Upper lobe of right lung (tissue), 1 donor: ENCODE measurements around the gene GPR173. TPM values are rescaled to one million over a fixed set of nuclear protein-coding genes. Genes with fewer than 3 reads are reported as not detected.

ENCODE experiments used
- ATAC-seq: fragments of 200-7000 bp; cut with Tn5 transposase; one replicate; pipeline ENCODE4 v1.9.1; 2020; ENCODE audit warnings: mild to moderate bottlenecking, moderate library complexity
- DNase-seq: peaks from one replicate; pipeline ENCODE4 v3.0.0-alpha.2; 2020
- H3K27ac ChIP-seq: fragments of 200-600 bp; one replicate; pipeline ENCODE4 v1.8.0; 2022
- H3K27me3 ChIP-seq: fragments of 200-600 bp; one replicate; pipeline ENCODE4 v1.8.0; 2022; ENCODE audit warnings: mild to moderate bottlenecking
- H3K36me3 ChIP-seq: fragments of 200-600 bp; one replicate; pipeline ENCODE4 v1.8.0; 2022
- H3K4me1 ChIP-seq: fragments of 200-600 bp; one replicate; pipeline ENCODE4 v1.8.0; 2022
- H3K4me3 ChIP-seq: fragments of 200-600 bp; one replicate; pipeline ENCODE4 v1.8.0; 2022; ENCODE audit warnings: mild to moderate bottlenecking
- H3K9me3 ChIP-seq: fragments of 200-600 bp; one replicate; pipeline ENCODE4 v1.8.0; 2022
- CTCF ChIP-seq: fragments of 200-600 bp; IDR thresholded peaks from one replicate; pipeline ENCODE4 v1.8.0; 2022; ENCODE audit warnings: antibody characterized with exemption
- intact Hi-C: fragments of 100-400 bp; cut with DNase I; formaldehyde crosslinking; loops from one replicate; pipeline ENCODE4 v1.11.0; 2022
- total RNA-seq: library from RNA; stranded (reverse); fragmentation: NEBNext Ultra II Directional; extraction: Animal tissue kit (Norgen Biotek cat#: 25700); gene quantifications from one replicate; pipeline ENCODE4 v1.2.1, GENCODE V29; 2021
- donor health status: DM: no; HTN: yes; CAD: no; lungs with severe emphysema.

Gene GPR173
- total RNA-seq, 1 donor from 2014 or later = 1.3 TPM

- intact Hi-C loops = no loop called here
- TF ChIP-seq CTCF = no peak
- no peaks in the 10 kb centered on the region for H3K4me1 ChIP-seq
- peak overlapping the region; percentile 63 for H3K4me3 ChIP-seq
- peak overlapping the region; percentile 89 for H3K27ac ChIP-seq
- no peaks in the 10 kb centered on the region for H3K9me3 ChIP-seq
- peaks cover 15% of the 10 kb centered on the region for H3K36me3 ChIP-seq
- H3K27me3 ChIP-seq = no peaks in the 10 kb centered on the region
- no peak for DNase-seq
- no peak for ATAC-seq
These were observed 34.4 kb downstream of the GPR173 start for GRCh38 chrX:53082773-53083616.

GRCh38 chrX:53084043-53084570 lies 35.5 kb downstream of the GPR173 start:
- no peaks in the 10 kb centered on the region for H3K9me3 ChIP-seq
- H3K27ac ChIP-seq = no peak overlapping the region
- peak overlapping the region; percentile 63 for H3K4me3 ChIP-seq

GRCh38 chrX:53084863-53085262 lies 36.3 kb downstream of the GPR173 start:
- Histone ChIP-seq H3K27me3 (no peaks in the 10 kb centered on the region), H3K9me3 (no peaks in the 10 kb centered on the region), H3K4me1 (no peaks in the 10 kb centered on the region), H3K27ac (no peak overlapping the region), H3K4me3 (no peak overlapping the region), H3K36me3 (peaks cover 15% of the 10 kb centered on the region)
- DNase-seq (no peak), ATAC-seq (no peak)
- no peak for TF ChIP-seq CTCF
- intact Hi-C loops = no loop called here

More at GRCh38 chrX:53084043-53084570, 35.5 kb downstream of the GPR173 start:
- TF ChIP-seq CTCF = no peak
- Histone ChIP-seq H3K4me1 (no peaks in the 10 kb centered on the region), H3K27me3 (no peaks in the 10 kb centered on the region), H3K36me3 (peaks cover 15% of the 10 kb centered on the region)
- intact Hi-C loops = no loop called here
- DNase-seq = no peak
- ATAC-seq = no peak

GRCh38 chrX:53085661-53086229 lies 37.2 kb downstream of the GPR173 start:
- Histone ChIP-seq H3K4me1 (no peaks in the 10 kb centered on the region), H3K4me3 (no peak overlapping the region), H3K27ac (no peak overlapping the region), H3K27me3 (no peaks in the 10 kb centered on the region), H3K36me3 (peaks cover 15% of the 10 kb centered on the region), H3K9me3 (no peaks in the 10 kb centered on the region)
- DNase-seq = no peak
- no peak for TF ChIP-seq CTCF
- intact Hi-C loops = no loop called here
- ATAC-seq = no peak

- H3K27ac ChIP-seq = no peak overlapping the region
- peak; percentile 20 for ATAC-seq
- H3K4me3 ChIP-seq = peak overlapping the region; percentile 16
- intact Hi-C loops = no loop called here
- no peak for TF ChIP-seq CTCF
- H3K4me1 ChIP-seq = no peaks in the 10 kb centered on the region
- peak; percentile 85 for DNase-seq
- no peaks in the 10 kb centered on the region for H3K9me3 ChIP-seq
- H3K36me3 ChIP-seq = peaks cover 15% of the 10 kb centered on the region
- no peaks in the 10 kb centered on the region for H3K27me3 ChIP-seq
These were observed 37.9 kb downstream of the GPR173 start for GRCh38 chrX:53086464-53086863.
